Ovary (tissue), 3 donors: ENCODE data around the gene VARS2.

Source experiments
- CTCF ChIP-seq, 3 donors: fragments of 450-650 bp in 2 of 3; fragments of 200-600 bp in 1 of 3; IDR thresholded peaks; one replicate each; pipeline versions ENCODE4 v1.5.1 to v1.8.0; 2016 to 2022; ENCODE audit warnings: antibody characterized with exemption in 3 of 3, mild to moderate bottlenecking in 1 of 3
- EP300 ChIP-seq: sonication (generic); formaldehyde crosslinking; IDR thresholded peaks from one replicate; pipeline ENCODE4 v1.6.1; 2017; ENCODE audit warnings: antibody characterized with exemption
- POLR2A ChIP-seq: fragments of 450-650 bp; IDR thresholded peaks from one replicate; pipeline ENCODE4 v1.6.1; 2017; ENCODE audit warnings: antibody characterized with exemption, mild to moderate bottlenecking, moderate library complexity
- donor health status: DM: no; HTN: no; CAD: no.

GRCh38 chr6:30889921-30890645, 24.0 kb upstream of the VARS2 start:
- TF ChIP-seq POLR2A (no peak), CTCF (IDR thresholded peaks at IDR 0.05) (no peak), EP300 (no peak)
